H1 (cell line): ENCODE data around the gene SEMA3B. TPM values are rescaled to one million over a fixed set of nuclear protein-coding genes. Genes with fewer than 3 reads are reported as not detected.

Experiments used
- CTCF ChIA-PET: fragments of 300-600 bp; sonication (Branson Sonifier 250); formaldehyde crosslinking; loops from one replicate; lab custom pipeline; 2021; ENCODE audit not compliant: partially characterized antibody; lab: Charles Lee
- POLR2A ChIA-PET: fragments of 300-600 bp; sonication (Branson Sonifier 250); formaldehyde crosslinking; loops from one replicate; lab custom pipeline; 2021; ENCODE audit warnings: inconsistent platforms; ENCODE audit not compliant: partially characterized antibody; lab: Charles Lee
- DNase-seq, 2 experiments: peaks; one replicate each; pipeline versions ENCODE4 v3.0.0 to v3.0.0-alpha.2; 2010 to 2022; ENCODE audit warnings: low spot score in 2 of 2, low read depth in 1 of 2, mixed read lengths in 1 of 2
- FAIRE-seq: peaks from 2 replicates; lab custom pipeline; 2011; peaks lifted over from hg19 to GRCh38; lab: Jason Lieb, UNC
- H2AFZ ChIP-seq: 2 replicates; pipeline ENCODE4 v1.8.1; 2012; ENCODE audit warnings: low read length, inconsistent platforms
- H2AK5ac ChIP-seq: 2 replicates; pipeline ENCODE4 v1.6.1; 2013; ENCODE audit warnings: low read depth, low read length
- H2BK120ac ChIP-seq: replicated peaks from 2 replicates; pipeline ENCODE3; 2013; ENCODE audit warnings: low read depth, low read length, inconsistent platforms
- H2BK12ac ChIP-seq: 2 replicates; pipeline ENCODE4 v1.6.1; 2013; ENCODE audit warnings: low read depth, low read length
- H2BK15ac ChIP-seq: 2 replicates; pipeline ENCODE4 v1.6.1; 2013; ENCODE audit warnings: low read length
- H2BK20ac ChIP-seq: 2 replicates; pipeline ENCODE4 v1.6.1; 2013; ENCODE audit warnings: low read length
- H2BK5ac ChIP-seq: 2 replicates; pipeline ENCODE4 v1.6.1; 2013; ENCODE audit warnings: low read depth, low read length
- H3K14ac ChIP-seq: 2 replicates; pipeline ENCODE4 v1.6.1; 2013; ENCODE audit warnings: inconsistent platforms; ENCODE audit not compliant: insufficient read length
- H3K18ac ChIP-seq: 2 replicates; pipeline ENCODE4 v1.6.1; 2013; ENCODE audit warnings: low read length; ENCODE audit errors: extremely low read depth
- H3K23ac ChIP-seq: 2 replicates; pipeline ENCODE4 v1.6.1; 2013; ENCODE audit warnings: inconsistent platforms; ENCODE audit not compliant: insufficient read length
- H3K23me2 ChIP-seq: 2 replicates; pipeline ENCODE4 v1.6.1; 2013; ENCODE audit warnings: low read depth, low read length
- H3K27ac ChIP-seq: 2 replicates; pipeline ENCODE4 v1.6.1; 2011; ENCODE audit warnings: low read depth, low read length, inconsistent platforms
- H3K27me3 ChIP-seq, 4 experiments: replicated peaks in 1 of 4; 1 replicate in 1 of 4; 2 replicates in 3 of 4; pipeline versions ENCODE4 v1.6.1 to v1.8.1; 2011 to 2013; ENCODE audit warnings: low read length in 3 of 4, mild to moderate bottlenecking in 3 of 4, inconsistent platforms in 2 of 4, mixed read lengths in 2 of 4, moderate library complexity in 1 of 4; ENCODE audit not compliant: control insufficient read depth in 3 of 4, insufficient read depth in 3 of 4; ENCODE audit errors: extremely low read depth in 1 of 4
- H3K36me3 ChIP-seq, 4 experiments: 2 replicates each; pipeline versions ENCODE4 v1.6.1 to v1.8.1; 2011 to 2013; ENCODE audit warnings: mild to moderate bottlenecking in 4 of 4, low read length in 3 of 4, moderate library complexity in 2 of 4, control low read depth in 1 of 4, inconsistent platforms in 1 of 4; ENCODE audit not compliant: insufficient read depth in 4 of 4, control insufficient read depth in 2 of 4
- H3K4ac ChIP-seq: replicated peaks from 2 replicates; pipeline ENCODE3; 2013; ENCODE audit warnings: low read length, low read depth, mixed read lengths, inconsistent platforms; ENCODE audit not compliant: insufficient read length
- H3K4me1 ChIP-seq, 4 experiments: replicated peaks in 1 of 4; 1 replicate in 1 of 4; 2 replicates in 3 of 4; pipeline versions ENCODE4 v1.6.1 to v1.8.1; 2011 to 2013; ENCODE audit warnings: low read length in 3 of 4, inconsistent platforms in 2 of 4, mixed read lengths in 1 of 4; ENCODE audit not compliant: insufficient read depth in 4 of 4, control insufficient read depth in 3 of 4
- H3K4me2 ChIP-seq, 2 experiments: 2 replicates each; pipeline versions ENCODE4 v1.6.1 to v1.8.1; 2011 to 2013; ENCODE audit warnings: low read depth in 2 of 2, low read length in 2 of 2, control low read depth in 1 of 2, inconsistent platforms in 1 of 2, mild to moderate bottlenecking in 1 of 2; ENCODE audit not compliant: insufficient read depth in 1 of 2
- H3K4me3 ChIP-seq, 4 experiments: fragments of 200-600, 300-600 bp in 1 of 4; sonication (generic), shearing (Covaris generic), sonication (Bioruptor Twin) in 1 of 4; 2 replicates each; pipeline versions ENCODE4 v1.5.1 to v1.8.1; 2011 to 2016; ENCODE audit warnings: low read length in 4 of 4, low read depth in 3 of 4, control low read depth in 2 of 4, inconsistent platforms in 2 of 4, mild to moderate bottlenecking in 2 of 4, mixed read lengths in 1 of 4, moderate library complexity in 1 of 4; ENCODE audit not compliant: insufficient read depth in 2 of 4; ENCODE audit errors: extremely low read depth in 1 of 4
- H3K56ac ChIP-seq: replicated peaks from 2 replicates; pipeline ENCODE3; 2013; ENCODE audit warnings: low read depth, mild to moderate bottlenecking, mixed read lengths, low read length, inconsistent platforms; ENCODE audit not compliant: insufficient read length
- H3K79me1 ChIP-seq: 2 replicates; pipeline ENCODE4 v1.6.1; 2013; ENCODE audit warnings: low read depth, low read length, control low read depth
- H3K79me2 ChIP-seq, 2 experiments: 2 replicates each; pipeline versions ENCODE4 v1.6.1 to v1.8.1; 2012 to 2013; ENCODE audit warnings: low read length in 2 of 2, mild to moderate bottlenecking in 2 of 2, inconsistent platforms in 1 of 2; ENCODE audit not compliant: insufficient read depth in 2 of 2, control insufficient read depth in 1 of 2
- H3K9ac ChIP-seq, 4 experiments: replicated peaks in 1 of 4; 1 replicate in 1 of 4; 2 replicates in 3 of 4; pipeline versions ENCODE4 v1.6.1 to v1.8.1; 2011 to 2013; ENCODE audit warnings: low read depth in 3 of 4, low read length in 3 of 4, control low read depth in 2 of 4, mild to moderate bottlenecking in 2 of 4, moderate library complexity in 2 of 4, inconsistent platforms in 1 of 4; ENCODE audit errors: extremely low read depth in 1 of 4
- H3K9me3 ChIP-seq, 2 experiments: 2 replicates each; pipeline versions ENCODE4 v1.6.1 to v1.8.1; 2012 to 2013; ENCODE audit warnings: mild to moderate bottlenecking in 2 of 2, moderate library complexity in 2 of 2, control low read depth in 1 of 2, inconsistent platforms in 1 of 2, low read depth in 1 of 2, low read length in 1 of 2, mixed read lengths in 1 of 2; ENCODE audit not compliant: insufficient read depth in 2 of 2
- H4K20me1 ChIP-seq, 2 experiments: replicated peaks in 1 of 2; 2 replicates each; pipeline versions ENCODE3 to v1.8.1; 2011 to 2013; ENCODE audit warnings: inconsistent platforms in 2 of 2, low read length in 2 of 2, mild to moderate bottlenecking in 1 of 2; ENCODE audit not compliant: insufficient read depth in 2 of 2, control insufficient read depth in 1 of 2
- H4K5ac ChIP-seq: 2 replicates; pipeline ENCODE4 v1.6.1; 2013; ENCODE audit warnings: low read length, low read depth, mixed read lengths, inconsistent platforms; ENCODE audit not compliant: insufficient read length
- H4K8ac ChIP-seq: 2 replicates; pipeline ENCODE4 v1.8.0; 2013; ENCODE audit warnings: mild to moderate bottlenecking, moderate library complexity, low read length, inconsistent platforms; ENCODE audit not compliant: insufficient read depth; ENCODE audit errors: extremely low read depth
- H4K91ac ChIP-seq: replicated peaks from 2 replicates; pipeline ENCODE3; 2013; ENCODE audit warnings: low read length, mixed read lengths, inconsistent platforms; ENCODE audit not compliant: insufficient read length
- BCL11A ChIP-seq, 2 experiments: IDR thresholded peaks; one replicate each; pipeline ENCODE4 v1.6.1; 2011; ENCODE audit warnings: low read depth in 2 of 2, low read length in 2 of 2, mild to moderate bottlenecking in 2 of 2
- EGR1 ChIP-seq: IDR thresholded peaks from 2 replicates; pipeline ENCODE4 v1.6.1; 2011; ENCODE audit warnings: low read depth, low read length, borderline replicate concordance
- NRF1 ChIP-seq: IDR thresholded peaks from 2 replicates; pipeline ENCODE4 v1.6.1; 2011; ENCODE audit warnings: mild to moderate bottlenecking, low read depth, low read length, improper control_type of control experiment
- RBBP5 ChIP-seq: IDR thresholded peaks from 2 replicates; pipeline ENCODE4 v1.7.1; 2012; ENCODE audit warnings: low read depth, mild to moderate bottlenecking, inconsistent platforms, low read length, moderate library complexity, borderline replicate concordance
- RXRA ChIP-seq: IDR thresholded peaks from 2 replicates; pipeline ENCODE4 v1.6.1; 2011; ENCODE audit warnings: low read depth, mild to moderate bottlenecking, low read length, moderate library complexity; ENCODE audit not compliant: insufficient read depth
- WGBS, 2 experiments: shearing (Covaris generic) in 1 of 2; methylation state at CpG; one replicate each; pipeline versions ENCODE4 v1.1.6 to v1.1.7; 2013 to 2015; ENCODE audit warnings: low lambda C conversion rate in 2 of 2, mixed read lengths in 2 of 2, inconsistent platforms in 1 of 2, low coverage in 1 of 2, missing lambda C conversion rate in 1 of 2; ENCODE audit not compliant: insufficient replicate concordance in 2 of 2, insufficient coverage in 1 of 2, insufficient read length in 1 of 2; ENCODE audit errors: extremely low coverage in 1 of 2, missing lambda C conversion rate in 1 of 2; 5-methylcytosine and 5-hydroxymethylcytosine counted together
- polyA plus RNA-seq, 7 experiments: library from polyadenylated mRNA; depleted of rRNA in 3 of 7; stranded (reverse) in 5 of 7; unstranded in 2 of 7; fragments of >200 nt in 5 of 7; fragments of 200-250 nt in 2 of 7; gene quantifications; 1 replicate in 5 of 7; 2 replicates in 1 of 7; 4 replicates in 1 of 7; pipeline versions ENCODE4 v1.2.1 to v1.2.3, GENCODE V29; 2011 to 2013; ENCODE audit warnings: missing spikeins in 2 of 7, mixed read lengths in 2 of 7
- total RNA-seq: library from RNA; stranded (reverse); fragmentation: NEBNext Ultra II Directional; extraction: Animal tissue kit (Norgen Biotek cat#: 25700); gene quantifications from 2 replicates; pipeline ENCODE4 v1.2.1, GENCODE V29; 2021

The SEMA3B gene
- total and polyA plus RNA-seq, 2 of the 8 experiments (the other 6 are each of a cell fraction or from before 2014, with no cell fraction given), result 3.0 to 4.7 TPM

- DNase-seq (no peak), FAIRE-seq (no peak)
- Histone ChIP-seq H3K14ac (no peak overlapping the region), H3K4me3 (no peak overlapping the region), H4K5ac (no peak overlapping the region), H3K4me2 (no peak overlapping the region), H3K9me3 (no peaks in the 10 kb centered on the region), H3K18ac (no peak overlapping the region), H4K20me1 (peaks cover 2 to 6% of the 10 kb centered on the region in 2 experiments), H3K27ac (no peak overlapping the region), H2BK120ac (no peak overlapping the region), H3K23ac (no peak overlapping the region), H3K4ac (no peak overlapping the region), H3K23me2 (peaks cover 21% of the 10 kb centered on the region; the same call in 1 of the 2 replicates), H2BK15ac (no peak overlapping the region), H3K79me1 (peaks cover 5% of the 10 kb centered on the region; the same call in 1 of the 2 replicates), H2BK5ac (no peak overlapping the region), H2BK12ac (no peak overlapping the region), H2AFZ (no peak overlapping the region), H2BK20ac (no peak overlapping the region), H3K79me2 (peaks cover 0 to 11% of the 10 kb centered on the region in 2 experiments; a peak in 2 of 4 replicates), H4K8ac (no peak overlapping the region), H3K36me3 (peaks cover 9 to 23% (median 15%) of the 10 kb centered on the region in 4 experiments; a peak in 7 of 8 replicates), H3K4me1 (peaks cover 0 to 29% (median 14%) of the 10 kb centered on the region in 4 experiments; a peak in 6 of 7 replicates), H3K27me3 (no peaks in the 10 kb centered on the region), H3K9ac (no peak overlapping the region), H4K91ac (no peak overlapping the region), H2AK5ac (no peak overlapping the region), H3K56ac (no peak overlapping the region)
- no peak for TF ChIP-seq RBBP5
- TF ChIP-seq NRF1, result no peak
- no peak for TF ChIP-seq RXRA
- no peak for TF ChIP-seq BCL11A (IDR thresholded peaks at IDR 0.05; ENCODE audit: low read depth in 2 of 2, low read length in 2 of 2)
- no peak for TF ChIP-seq EGR1
- 80% methylated on average over 8 of the region's 8 CpGs; no CpG with 5 or more reads in 1 of the 2 experiments for WGBS, 2 experiments
- ChIA-PET CTCF (interaction anchor here (0.5 to 7.5 kb wide), 6 partner anchors 11 to 266 kb away, joined by 3 to 75 read pairs (median 4); partner anchors contain the start of gene LSMEM2), POLR2A (interaction anchor here (0.8 to 3.8 kb wide), 3 partner anchors 14 to 302 kb away, joined by 3 to 15 read pairs (median 4); partner anchors contain the start of genes HYAL1 and RASSF1)
Observed at GRCh38 chr3:50326182-50326541, 57.2 kb downstream of the SEMA3B start.
